Cerebellar nuclear complex (tissue), 1 donor: ENCODE results near the gene ERP27.

Experiments
- DNase-seq, 2 experiments: peaks; one replicate each; lab custom pipeline; 2025; lab: John Stamatoyannopoulos, UW

ERP27 gene

GRCh38 chr12:14871247-14871646 lies 67.1 kb downstream of the ERP27 start:
- no peak for DNase-seq

- no peak for DNase-seq
Observed at GRCh38 chr12:14868916-14869506, 69.3 kb downstream of the ERP27 start.
